ENCODE data around the gene MYO18B.

Gene MYO18B

GRCh38 chr22:25933158-25933788, 191.3 kb downstream of the MYO18B start:
- Histone ChIP-seq H3K4me1 (ENCODE audit: low read length) (no peaks in the 10 kb centered on the region), H3K9me3 (replicated peaks; ENCODE audit: insufficient read depth, low read length) (no peaks in the 10 kb centered on the region), H3K27ac (ENCODE audit: low read length) (no peak overlapping the region), H4K20me1 (ENCODE audit: insufficient read depth, low read length) (no peaks in the 10 kb centered on the region), H3K9ac (ENCODE audit: low read length) (no peak overlapping the region), H3K27me3 (replicated peaks; ENCODE audit: insufficient read depth, low read length) (peaks cover 85% of the 10 kb centered on the region), H3K4me3 (ENCODE audit: low read length) (no peak overlapping the region), H2AFZ (ENCODE audit: low read length) (no peak overlapping the region), H3K4me2 (ENCODE audit: low read depth, low read length) (no peak overlapping the region), H3K9me2 (replicated peaks; ENCODE audit: insufficient read depth, low read length) (no peaks in the 10 kb centered on the region), H3K79me2 (ENCODE audit: low read length) (no peaks in the 10 kb centered on the region), H3K36me3 (replicated peaks; ENCODE audit: insufficient read depth, low read length) (no peaks in the 10 kb centered on the region), H3F3A (ENCODE audit: insufficient read depth, low read length) (no peaks in the 10 kb centered on the region)
- no peak for DNase-seq
- TF ChIP-seq EZH2 (optimal IDR thresholded peaks at IDR 0.05; ENCODE audit: low read depth, low read length) (no peak), EZH2phosphoT487 (IDR thresholded peaks at IDR 0.05; ENCODE audit: low read length) (no peak), CTCF (IDR thresholded peaks at IDR 0.05; ENCODE audit: low read length) (no peak)

- Histone ChIP-seq H4K20me1 (ENCODE audit: insufficient read depth, low read length) (no peaks in the 10 kb centered on the region), H3K4me3 (ENCODE audit: low read length) (no peak overlapping the region), H3K36me3 (replicated peaks; ENCODE audit: insufficient read depth, low read length) (no peaks in the 10 kb centered on the region), H3F3A (ENCODE audit: insufficient read depth, low read length) (no peaks in the 10 kb centered on the region), H3K27me3 (replicated peaks; ENCODE audit: insufficient read depth, low read length) (peaks cover 87% of the 10 kb centered on the region), H3K4me1 (ENCODE audit: low read length) (no peaks in the 10 kb centered on the region), H3K9me2 (replicated peaks; ENCODE audit: insufficient read depth, low read length) (no peaks in the 10 kb centered on the region), H3K9ac (ENCODE audit: low read length) (no peak overlapping the region), H3K4me2 (ENCODE audit: low read depth, low read length) (no peak overlapping the region), H2AFZ (ENCODE audit: low read length) (no peak overlapping the region), H3K27ac (ENCODE audit: low read length) (no peak overlapping the region), H3K9me3 (replicated peaks; ENCODE audit: insufficient read depth, low read length) (no peaks in the 10 kb centered on the region), H3K79me2 (ENCODE audit: low read length) (no peaks in the 10 kb centered on the region)
- no peak for TF ChIP-seq CTCF (IDR thresholded peaks at IDR 0.05; ENCODE audit: low read length)
- TF ChIP-seq EZH2 (optimal IDR thresholded peaks at IDR 0.05; ENCODE audit: low read depth, low read length) = no peak
- TF ChIP-seq EZH2phosphoT487 (IDR thresholded peaks at IDR 0.05; ENCODE audit: low read length) = no peak
- no peak for DNase-seq
These were observed 193.5 kb downstream of the MYO18B start for GRCh38 chr22:25935266-25936058.

DNA sequence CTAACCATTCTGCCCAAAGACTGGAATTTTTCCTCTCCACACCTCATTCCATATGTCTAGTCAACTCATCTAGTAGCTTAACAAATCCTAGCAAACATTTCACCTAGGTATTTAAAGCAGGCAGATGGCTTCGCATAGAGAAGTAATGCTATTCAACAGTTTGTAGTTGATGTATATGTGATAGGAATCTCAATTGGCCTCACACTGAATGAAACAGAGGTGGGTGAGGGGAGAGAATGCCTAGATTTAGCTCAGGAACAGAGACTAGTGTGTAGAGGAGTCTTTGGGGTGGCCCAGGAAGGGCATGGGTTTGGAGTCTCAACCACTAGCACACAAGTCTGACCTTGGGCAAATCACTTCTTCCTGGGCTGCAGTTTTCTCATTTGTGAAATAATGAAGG, 196.2 kb downstream of the MYO18B start:
- no peak overlapping the region for H3K4me2 ChIP-seq (ENCODE audit: low read depth, low read length)
- no peaks in the 10 kb centered on the region for H3K9me3 ChIP-seq (replicated peaks; ENCODE audit: insufficient read depth, low read length)
- H3K4me3 ChIP-seq (ENCODE audit: low read length) = no peak overlapping the region
- peaks cover 88% of the 10 kb centered on the region for H3K27me3 ChIP-seq (replicated peaks; ENCODE audit: insufficient read depth, low read length)
- no peak overlapping the region for H2AFZ ChIP-seq (ENCODE audit: low read length)
- no peaks in the 10 kb centered on the region for H3K36me3 ChIP-seq (replicated peaks; ENCODE audit: insufficient read depth, low read length)
- no peak overlapping the region for H3K27ac ChIP-seq (ENCODE audit: low read length)
- TF ChIP-seq EZH2 (optimal IDR thresholded peaks at IDR 0.05; ENCODE audit: low read depth, low read length) = no peak
- TF ChIP-seq EZH2phosphoT487 (IDR thresholded peaks at IDR 0.05; ENCODE audit: low read length) = no peak
- no peak for TF ChIP-seq CTCF (IDR thresholded peaks at IDR 0.05; ENCODE audit: low read length)
- H3K79me2 ChIP-seq (ENCODE audit: low read length) = no peaks in the 10 kb centered on the region
- DNase-seq = no peak
- no peaks in the 10 kb centered on the region for H3F3A ChIP-seq (ENCODE audit: insufficient read depth, low read length)
- H3K4me1 ChIP-seq (ENCODE audit: low read length) = no peaks in the 10 kb centered on the region
- H3K9me2 ChIP-seq (replicated peaks; ENCODE audit: insufficient read depth, low read length) = no peaks in the 10 kb centered on the region
- no peak overlapping the region for H3K9ac ChIP-seq (ENCODE audit: low read length)
- H4K20me1 ChIP-seq (ENCODE audit: insufficient read depth, low read length) = no peaks in the 10 kb centered on the region
